OCI-LY3 (cell line): ENCODE results near the gene TBPL2.
"Not testable (repeated sequence)": the region's sequence is repeated elsewhere in the genome, so short reads cannot be mapped to it uniquely, and the experiment has no call there.

Source experiments
- H2AFZ ChIP-seq: fragments of 200-600, 300-600 bp; shearing (Covaris generic); 2 replicates; pipeline ENCODE4 v1.6.0; 2014; ENCODE audit warnings: antibody characterized with exemption, low read depth, low read length
- H3K27ac ChIP-seq: fragments of 200-600, 300-600 bp; sonication (generic); 2 replicates; pipeline ENCODE4 v1.5.1; 2014; ENCODE audit warnings: mild to moderate bottlenecking, low read length, moderate library complexity, mixed read lengths
- H3K27me3 ChIP-seq: fragments of 200-600, 300-600 bp; sonication (generic); 2 replicates; pipeline ENCODE4 v1.6.1; 2014; ENCODE audit warnings: low read depth, low read length, mixed read lengths
- H3K36me3 ChIP-seq: fragments of 200-600, 300-600 bp; sonication (generic); replicated peaks from 2 replicates; pipeline ENCODE3; 2014; ENCODE audit warnings: low read depth, low read length, mixed read lengths
- H3K4me1 ChIP-seq: fragments of 300-600, 200-600 bp; sonication (generic); 2 replicates; pipeline ENCODE4 v1.6.1; 2014; ENCODE audit warnings: low read length, mixed read lengths
- H3K4me2 ChIP-seq: fragments of 200-600, 300-600 bp; sonication (generic); 2 replicates; pipeline ENCODE4 v1.6.1; 2014; ENCODE audit warnings: low read length, mixed read lengths
- H3K4me3 ChIP-seq: fragments of 300-600, 200-600 bp; sonication (generic); 2 replicates; pipeline ENCODE4 v1.5.1; 2014; ENCODE audit warnings: antibody characterized with exemption, mild to moderate bottlenecking, low read length, moderate library complexity
- H3K79me2 ChIP-seq: fragments of 300-600, 200-600 bp; shearing (Covaris generic); 2 replicates; pipeline ENCODE4 v1.6.1; 2014; ENCODE audit warnings: mild to moderate bottlenecking, low read length, mixed read lengths
- H3K9ac ChIP-seq: fragments of 300-600, 200-600 bp; shearing (Covaris generic); 2 replicates; pipeline ENCODE4 v1.6.0; 2014; ENCODE audit warnings: mild to moderate bottlenecking, low read length, moderate library complexity
- H3K9me3 ChIP-seq: fragments of 200-600, 300-600 bp; shearing (Covaris generic); 2 replicates; pipeline ENCODE4 v1.6.1; 2014; ENCODE audit warnings: low read length, mixed read lengths; ENCODE audit not compliant: insufficient read depth
- H4K20me1 ChIP-seq: fragments of 200-600, 300-600 bp; sonication (generic); 2 replicates; pipeline ENCODE4 v1.6.1; 2016; ENCODE audit warnings: low read length, mixed read lengths; ENCODE audit not compliant: insufficient read depth
- EZH2phosphoT487 ChIP-seq: fragments of 200-600 bp; shearing (Covaris generic); IDR thresholded peaks from 2 replicates; pipeline ENCODE4 v1.6.1; 2018; ENCODE audit warnings: antibody characterized with exemption, mixed run types, low read depth
- TF ChIP-seq, protein P1 (sequence below): fragments of 200-600, 300-600 bp; sonication (generic); IDR thresholded peaks from 2 replicates; pipeline ENCODE4 v1.5.1; 2014; ENCODE audit warnings: antibody characterized with exemption, low read length, low read depth

TBPL2 gene

DNA sequence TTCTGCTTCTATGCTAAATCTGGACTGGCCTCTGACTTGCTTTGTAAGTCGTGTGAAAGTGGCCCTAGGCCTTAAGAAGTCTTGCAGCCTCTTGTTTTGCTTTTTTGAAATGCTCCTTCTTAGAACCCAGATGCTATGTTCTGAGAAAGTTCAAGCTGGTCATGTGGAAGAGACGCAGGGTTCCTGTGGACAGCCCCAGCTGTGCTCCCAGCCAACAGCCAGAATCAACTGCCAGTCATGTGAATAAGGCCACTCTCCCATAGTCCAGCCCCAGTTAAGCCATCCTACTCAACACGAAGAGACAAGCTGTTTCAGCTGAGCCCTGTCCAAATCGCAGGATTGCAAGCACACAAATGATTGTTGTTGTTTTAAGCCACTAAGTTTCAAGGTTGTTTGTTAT, 37.3 kb upstream of the TBPL2 start:
- Histone ChIP-seq H3K79me2 (no peaks in the 10 kb centered on the region), H3K4me1 (no peaks in the 10 kb centered on the region), H3K9ac (no peak overlapping the region), H2AFZ (no peak overlapping the region), H3K27ac (no peak overlapping the region), H3K36me3 (no peaks in the 10 kb centered on the region), H4K20me1 (no peaks in the 10 kb centered on the region), H3K9me3 (no peaks in the 10 kb centered on the region), H3K4me3 (no peak overlapping the region), H3K4me2 (no peak overlapping the region), H3K27me3 (no peaks in the 10 kb centered on the region)
- TF ChIP-seq, protein P1, sequence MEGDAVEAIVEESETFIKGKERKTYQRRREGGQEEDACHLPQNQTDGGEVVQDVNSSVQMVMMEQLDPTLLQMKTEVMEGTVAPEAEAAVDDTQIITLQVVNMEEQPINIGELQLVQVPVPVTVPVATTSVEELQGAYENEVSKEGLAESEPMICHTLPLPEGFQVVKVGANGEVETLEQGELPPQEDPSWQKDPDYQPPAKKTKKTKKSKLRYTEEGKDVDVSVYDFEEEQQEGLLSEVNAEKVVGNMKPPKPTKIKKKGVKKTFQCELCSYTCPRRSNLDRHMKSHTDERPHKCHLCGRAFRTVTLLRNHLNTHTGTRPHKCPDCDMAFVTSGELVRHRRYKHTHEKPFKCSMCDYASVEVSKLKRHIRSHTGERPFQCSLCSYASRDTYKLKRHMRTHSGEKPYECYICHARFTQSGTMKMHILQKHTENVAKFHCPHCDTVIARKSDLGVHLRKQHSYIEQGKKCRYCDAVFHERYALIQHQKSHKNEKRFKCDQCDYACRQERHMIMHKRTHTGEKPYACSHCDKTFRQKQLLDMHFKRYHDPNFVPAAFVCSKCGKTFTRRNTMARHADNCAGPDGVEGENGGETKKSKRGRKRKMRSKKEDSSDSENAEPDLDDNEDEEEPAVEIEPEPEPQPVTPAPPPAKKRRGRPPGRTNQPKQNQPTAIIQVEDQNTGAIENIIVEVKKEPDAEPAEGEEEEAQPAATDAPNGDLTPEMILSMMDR: no peak
- TF ChIP-seq EZH2phosphoT487: no peak

DNA sequence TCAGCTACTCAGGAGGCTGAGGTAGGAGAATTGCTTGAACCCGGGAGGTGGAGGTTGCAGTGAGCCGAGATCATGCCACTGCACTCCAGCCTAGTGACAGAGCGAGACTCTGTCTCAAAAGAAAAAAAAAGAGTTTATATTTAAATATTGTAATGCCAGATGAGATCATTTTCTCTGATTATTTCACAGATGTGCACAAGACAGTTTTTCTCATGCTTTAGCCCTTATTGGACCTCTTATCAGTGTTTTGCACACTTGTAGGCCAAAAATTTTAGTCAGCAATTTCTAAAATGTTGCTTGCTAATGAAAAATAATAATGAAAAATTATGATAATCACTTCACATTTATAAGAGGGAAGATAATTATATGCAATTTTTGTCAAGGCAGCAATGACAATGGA, 36.0 kb upstream of the TBPL2 start:
- H3K4me3 ChIP-seq, H3K9me3 ChIP-seq, H3K4me2 ChIP-seq, H4K20me1 ChIP-seq, H3K27me3 ChIP-seq, H3K27ac ChIP-seq, H3K9ac ChIP-seq, H3K79me2 ChIP-seq, H2AFZ ChIP-seq, H3K4me1 ChIP-seq, H3K36me3 ChIP-seq: not testable (repeated sequence)

DNA sequence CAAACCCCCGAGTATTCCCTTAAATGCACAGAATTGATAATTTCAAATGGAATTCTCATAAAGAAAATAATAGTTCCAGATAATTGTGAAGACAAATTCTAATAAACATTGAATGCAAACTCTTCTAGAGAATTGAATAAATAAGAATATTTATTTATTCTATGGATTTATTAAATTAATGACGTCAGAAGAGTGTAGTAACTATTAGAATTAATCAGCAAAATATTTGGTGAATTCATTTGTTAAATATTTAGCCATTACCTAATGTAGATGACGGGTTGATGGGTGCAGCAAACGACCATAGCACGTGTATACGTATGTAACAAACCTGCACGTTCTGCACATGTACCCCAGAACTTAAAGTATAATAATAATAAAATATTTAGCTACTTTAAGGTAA, 33.4 kb upstream of the TBPL2 start:
- no peak overlapping the region for H3K27ac ChIP-seq
- TF ChIP-seq, protein P1: no peak
- no peak for TF ChIP-seq EZH2phosphoT487
- no peaks in the 10 kb centered on the region for H3K36me3 ChIP-seq
- H3K9me3 ChIP-seq: peaks cover 4% of the 10 kb centered on the region; the same call in 1 of the 2 replicates
- H2AFZ ChIP-seq: no peak overlapping the region
- no peak overlapping the region for H3K4me2 ChIP-seq
- H3K9ac ChIP-seq: no peak overlapping the region
- H3K4me1 ChIP-seq: no peaks in the 10 kb centered on the region
- no peak overlapping the region for H3K4me3 ChIP-seq
- no peaks in the 10 kb centered on the region for H4K20me1 ChIP-seq
- H3K79me2 ChIP-seq: no peaks in the 10 kb centered on the region
- no peaks in the 10 kb centered on the region for H3K27me3 ChIP-seq

DNA sequence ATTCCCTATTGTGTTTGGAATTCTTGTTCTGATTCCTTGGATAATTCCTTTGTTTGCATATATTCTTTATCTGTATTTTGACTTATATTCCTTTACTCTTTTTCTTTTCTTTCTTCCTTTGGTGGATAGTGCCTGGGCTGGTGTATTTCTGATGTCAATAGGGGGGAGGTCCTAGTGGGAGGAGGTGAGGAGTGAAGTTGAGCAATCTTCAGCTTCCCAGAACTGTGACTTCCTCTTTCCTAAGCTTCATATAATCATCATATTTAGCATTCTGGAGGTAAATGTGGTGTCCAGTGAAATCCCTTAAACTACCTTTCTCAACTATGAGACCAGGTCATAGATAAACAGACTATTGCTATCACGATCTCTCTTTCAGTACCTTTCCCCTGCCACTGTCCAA, 29.6 kb upstream of the TBPL2 start:
- Histone ChIP-seq H3K27me3 (no peaks in the 10 kb centered on the region), H3K4me1 (peaks cover 3% of the 10 kb centered on the region), H3K4me2 (no peak overlapping the region), H4K20me1 (no peaks in the 10 kb centered on the region), H3K79me2 (no peaks in the 10 kb centered on the region), H3K9me3 (peaks cover 4% of the 10 kb centered on the region; the same call in 1 of the 2 replicates), H3K4me3 (no peak overlapping the region), H3K27ac (no peak overlapping the region), H2AFZ (no peak overlapping the region), H3K9ac (no peak overlapping the region), H3K36me3 (no peaks in the 10 kb centered on the region)
- no peak for TF ChIP-seq EZH2phosphoT487
- TF ChIP-seq, protein P1: no peak

DNA sequence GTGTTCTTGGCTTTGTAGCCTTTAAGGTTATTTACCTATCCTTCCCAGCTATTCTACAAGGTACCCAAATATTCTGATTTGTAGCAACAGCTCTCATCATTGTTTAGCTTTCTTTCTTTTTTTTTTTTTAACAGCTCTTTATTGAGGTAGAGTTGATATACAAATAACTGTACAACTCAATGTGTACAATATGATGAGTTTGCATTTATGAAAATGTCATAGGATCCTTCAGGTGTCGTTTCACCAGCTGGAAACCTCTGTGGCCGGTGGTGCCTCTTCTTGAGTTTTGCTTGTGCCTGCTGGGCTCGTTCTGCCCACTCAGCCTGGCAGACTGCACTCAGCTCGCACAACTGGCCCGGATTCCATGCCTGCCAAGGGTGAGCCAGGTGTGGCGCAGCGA, 26.9 kb upstream of the TBPL2 start:
- peaks cover 4% of the 10 kb centered on the region; the same call in 1 of the 2 replicates for H3K9me3 ChIP-seq
- H3K4me2 ChIP-seq: no peak overlapping the region
- H3K4me3 ChIP-seq: no peak overlapping the region
- peaks cover 25% of the 10 kb centered on the region for H3K4me1 ChIP-seq
- no peak overlapping the region for H3K27ac ChIP-seq
- H3K79me2 ChIP-seq: no peaks in the 10 kb centered on the region
- H3K9ac ChIP-seq: no peak overlapping the region
- H3K27me3 ChIP-seq: no peaks in the 10 kb centered on the region
- no peaks in the 10 kb centered on the region for H3K36me3 ChIP-seq
- no peaks in the 10 kb centered on the region for H4K20me1 ChIP-seq
- no peak overlapping the region for H2AFZ ChIP-seq
- TF ChIP-seq, protein P1: no peak
- TF ChIP-seq EZH2phosphoT487: no peak
